Endometrial microvascular endothelial cells (primary cell): Measurements from ENCODE around the gene TEX35. TPM values are rescaled to one million over a fixed set of nuclear protein-coding genes. Genes with fewer than 3 reads are reported as not detected.

ENCODE experiments used
- in situ Hi-C: cut with HindIII; loops from 2 replicates; pipeline ENCODE4 v1.10.0; 2017; ENCODE audit warnings: low sequenced_read_pairs, low pct_unique_long_range_greater_than_20kb; ENCODE audit errors: inconsistent ontology term
- total RNA-seq: library from RNA; depleted of rRNA; stranded (reverse); fragments of >200 nt; gene quantifications from one replicate; pipeline ENCODE4 v1.2.3, GENCODE V29; 2015; ENCODE audit errors: inconsistent ontology term

Gene TEX35
- total RNA-seq, 1 donor from 2014 or later, result not detected

- in situ Hi-C loops, result no loop called here
Measured at GRCh38 chr1:178509414-178510007, 3.4 kb upstream of the TEX35 start.

- in situ Hi-C loops, result no loop called here
Measured at GRCh38 chr1:178510155-178510554, 2.8 kb upstream of the TEX35 start.

DNA sequence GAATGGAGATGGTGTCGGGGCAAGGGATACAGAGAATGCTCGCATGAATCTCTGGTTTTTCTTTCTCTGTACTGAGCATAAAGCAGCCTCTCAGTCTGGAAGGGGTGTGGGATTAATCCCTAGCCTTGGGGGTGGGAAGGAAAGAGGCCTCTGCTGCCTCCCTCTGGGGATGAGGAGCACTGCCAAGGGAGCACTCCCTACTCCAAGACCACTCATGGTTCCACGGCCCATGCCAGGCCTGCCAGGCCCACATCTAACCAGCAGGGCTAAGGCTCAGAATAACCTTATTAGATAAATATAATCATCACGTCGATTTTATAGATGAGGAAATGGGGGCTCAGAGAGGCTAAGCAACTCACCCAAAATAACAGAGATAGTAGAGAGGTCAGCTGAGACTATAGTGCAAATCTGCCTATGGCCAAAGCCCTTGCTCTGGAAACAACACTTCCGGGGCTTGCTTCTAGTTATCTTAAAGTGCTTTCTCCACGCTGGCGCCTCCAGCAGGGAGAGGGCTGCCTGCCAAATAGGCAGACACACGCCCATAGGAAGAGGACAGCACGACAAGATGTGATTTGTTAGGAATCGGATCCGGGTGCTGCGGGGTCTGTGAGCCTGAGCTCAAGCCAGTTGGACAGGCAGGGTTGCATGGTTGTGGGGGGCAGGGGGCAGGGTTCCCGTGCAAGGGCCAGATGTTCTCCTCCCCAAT is 522 bp downstream of the TEX35 start:
- in situ Hi-C loops, result no loop called here

- in situ Hi-C loops, result no loop called here
Measured at GRCh38 chr1:178516110-178516509, 3.2 kb downstream of the TEX35 start.

DNA sequence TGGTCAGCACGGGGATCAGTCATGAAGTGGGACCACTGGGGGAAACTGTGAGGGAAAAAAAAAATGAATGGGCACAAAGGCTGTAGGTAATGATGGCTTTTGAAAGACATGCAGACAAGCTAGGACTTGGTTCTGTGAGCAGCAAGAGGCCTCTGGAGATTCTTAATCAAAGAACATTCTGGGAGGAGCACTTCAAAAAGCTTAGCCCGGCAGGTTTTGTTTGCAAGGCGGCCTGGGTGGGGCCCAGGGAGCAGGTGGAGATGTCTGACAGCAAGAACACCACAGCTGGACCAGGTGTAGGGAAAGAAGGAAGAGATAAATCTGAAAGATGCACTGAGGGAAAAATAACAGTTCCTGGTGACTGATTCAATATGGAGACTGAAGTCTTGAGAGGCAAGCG is 6.0 kb downstream of the TEX35 start:
- in situ Hi-C loops, result no loop called here

DNA sequence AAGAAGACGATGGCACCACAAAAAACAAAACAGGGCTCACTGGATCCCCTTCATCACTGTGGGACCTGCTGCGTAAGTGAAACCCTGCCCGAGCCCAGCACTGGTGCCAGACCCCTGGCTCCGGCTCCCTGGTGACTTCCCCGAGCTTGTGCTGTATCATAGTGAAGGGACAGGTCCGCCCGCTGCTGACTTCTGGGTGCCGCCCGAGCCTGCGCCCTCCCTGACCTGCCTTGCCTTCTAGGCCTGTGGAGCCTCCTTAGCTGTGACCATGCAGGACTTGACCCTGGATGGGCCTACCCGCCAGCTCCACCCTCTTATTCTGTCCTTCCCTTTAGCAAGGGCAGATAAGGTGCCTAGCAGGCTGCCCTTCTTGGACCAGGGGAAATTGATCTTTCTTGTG is 7.9 kb downstream of the TEX35 start:
- in situ Hi-C loops, result no loop called here

DNA sequence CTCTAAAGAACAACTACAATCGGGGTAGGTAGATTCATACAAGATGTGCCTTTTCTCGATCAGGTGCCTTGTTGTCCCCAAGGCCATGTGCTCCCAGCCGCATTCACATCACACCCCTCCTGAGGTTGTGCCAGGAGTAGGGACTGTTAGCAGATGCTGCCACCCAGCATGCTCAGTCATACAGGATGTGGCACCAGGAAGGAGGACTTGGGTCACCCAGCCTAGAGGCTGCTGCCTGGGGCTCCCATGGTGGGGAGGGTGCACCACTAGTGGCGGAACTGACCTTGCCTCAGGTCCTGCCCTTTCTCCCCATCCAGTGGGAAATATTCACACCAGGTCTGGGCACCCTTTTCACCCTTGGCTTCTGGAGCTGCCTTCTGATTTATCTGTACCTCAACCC is 8.3 kb downstream of the TEX35 start:
- in situ Hi-C loops, result no loop called here

- in situ Hi-C loops, result no loop called here
Measured at GRCh38 chr1:178527117-178527516, 14.2 kb downstream of the TEX35 start.

DNA sequence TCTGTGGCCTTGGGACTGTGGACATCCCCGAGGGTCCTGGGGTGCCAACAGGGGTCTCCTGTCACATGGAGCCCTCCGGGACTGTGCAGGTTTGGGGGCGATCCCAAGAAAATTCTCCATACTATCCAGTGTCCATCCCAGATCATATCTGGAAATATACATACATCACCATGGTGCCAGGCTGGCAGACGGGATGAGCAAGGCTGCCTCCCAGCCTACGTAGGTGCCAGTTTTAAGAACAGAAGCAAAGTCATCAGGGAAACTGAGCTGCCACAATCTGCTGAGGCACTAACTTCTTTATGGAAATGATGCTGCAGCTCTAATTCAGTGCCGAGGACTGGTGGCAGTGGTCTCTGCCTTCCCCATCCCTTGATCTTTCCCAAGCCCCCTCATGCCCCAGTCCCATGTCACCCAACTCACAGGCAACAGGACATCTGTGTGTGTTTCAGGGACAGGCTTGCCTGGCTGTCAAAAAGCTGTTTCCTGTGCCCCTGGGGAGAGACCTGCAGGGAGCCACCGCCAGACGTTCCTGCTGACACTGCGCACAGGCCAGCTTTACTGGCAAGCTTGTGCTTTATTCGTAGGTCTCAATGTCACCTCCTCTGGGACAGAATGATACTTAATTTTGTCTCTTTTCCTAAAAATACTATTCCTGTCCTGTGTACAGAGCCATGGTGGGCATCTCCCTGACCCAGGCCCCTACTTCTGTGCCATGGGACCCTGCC is 15.5 kb downstream of the TEX35 start:
- in situ Hi-C loops, result no loop called here

GRCh38 chr1:178528953-178529335 is 16.0 kb downstream of the TEX35 start:
- in situ Hi-C loops, result no loop called here

DNA sequence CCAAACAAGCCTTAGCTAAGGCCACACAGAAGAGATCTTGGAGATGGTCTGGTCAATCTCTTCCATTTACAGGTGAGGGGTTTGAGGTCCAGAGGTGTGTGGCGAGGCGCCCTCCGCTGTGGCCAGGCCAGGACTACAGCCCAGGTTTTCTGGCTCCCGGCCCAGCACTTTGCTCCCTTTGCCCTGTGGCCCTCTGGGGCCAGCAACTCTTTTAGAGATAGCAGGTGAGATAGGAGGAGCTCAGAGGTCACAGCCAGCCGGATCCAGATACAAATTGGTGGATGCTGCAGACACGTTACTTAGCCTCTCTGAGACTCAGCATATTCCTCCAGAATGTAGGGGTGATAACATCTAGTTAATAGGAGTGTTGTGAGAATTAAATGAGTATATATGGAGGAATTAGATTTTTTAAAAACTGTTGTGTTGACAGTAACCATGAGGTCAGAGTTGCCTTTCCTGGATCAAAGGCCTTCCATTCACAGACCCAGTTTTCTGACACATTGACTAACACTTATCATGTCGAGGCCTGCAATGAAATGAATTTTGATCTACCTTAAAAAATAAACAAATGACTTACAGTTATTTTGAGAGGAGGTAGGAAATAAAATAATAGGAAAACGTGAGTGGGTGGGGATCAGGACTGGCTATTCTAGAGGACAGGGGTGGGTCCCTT is 16.6 kb downstream of the TEX35 start:
- in situ Hi-C loops, result no loop called here

DNA sequence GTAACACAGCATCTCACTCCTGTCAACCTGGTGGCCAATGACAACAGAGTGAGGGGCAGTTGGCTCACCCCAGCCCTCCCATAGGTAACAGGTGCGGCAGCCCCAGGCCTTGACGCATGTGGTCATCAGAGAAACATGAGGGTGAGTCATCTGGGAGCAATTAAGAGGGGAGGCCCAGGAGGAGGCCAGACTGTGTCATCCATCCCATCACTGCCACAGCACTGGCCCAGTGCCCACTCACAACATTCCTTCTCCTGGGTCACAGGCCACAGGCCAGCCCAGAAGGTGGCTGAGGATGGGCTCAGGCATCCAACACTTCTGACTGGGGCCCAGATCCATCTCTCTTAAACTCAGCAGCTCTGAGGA is 17.1 kb downstream of the TEX35 start:
- in situ Hi-C loops, result no loop called here

DNA sequence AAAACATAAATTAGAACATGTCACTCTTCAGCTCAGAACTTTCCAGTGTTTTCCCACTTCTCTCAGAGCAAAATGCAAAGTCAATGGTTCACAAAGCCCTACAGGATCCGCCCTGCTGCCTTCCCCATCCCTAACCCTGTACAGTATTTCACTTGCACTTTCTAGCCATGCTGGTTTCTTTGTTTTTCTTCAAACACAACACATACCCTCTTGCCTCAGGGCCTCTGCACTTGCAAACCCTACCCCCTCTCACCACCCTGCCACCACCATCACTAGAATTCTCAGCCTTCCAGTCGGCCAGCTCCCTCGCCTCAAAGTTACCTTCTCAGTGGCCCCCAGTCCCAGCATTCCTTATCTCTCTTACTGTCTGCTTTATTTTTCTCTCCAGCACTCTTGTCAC is 17.6 kb downstream of the TEX35 start:
- in situ Hi-C loops, result no loop called here

- in situ Hi-C loops, result no loop called here
Measured at GRCh38 chr1:178531887-178532286, 19.0 kb downstream of the TEX35 start.

- in situ Hi-C loops, result no loop called here
Measured at GRCh38 chr1:178532392-178532791, 19.5 kb downstream of the TEX35 start.

DNA sequence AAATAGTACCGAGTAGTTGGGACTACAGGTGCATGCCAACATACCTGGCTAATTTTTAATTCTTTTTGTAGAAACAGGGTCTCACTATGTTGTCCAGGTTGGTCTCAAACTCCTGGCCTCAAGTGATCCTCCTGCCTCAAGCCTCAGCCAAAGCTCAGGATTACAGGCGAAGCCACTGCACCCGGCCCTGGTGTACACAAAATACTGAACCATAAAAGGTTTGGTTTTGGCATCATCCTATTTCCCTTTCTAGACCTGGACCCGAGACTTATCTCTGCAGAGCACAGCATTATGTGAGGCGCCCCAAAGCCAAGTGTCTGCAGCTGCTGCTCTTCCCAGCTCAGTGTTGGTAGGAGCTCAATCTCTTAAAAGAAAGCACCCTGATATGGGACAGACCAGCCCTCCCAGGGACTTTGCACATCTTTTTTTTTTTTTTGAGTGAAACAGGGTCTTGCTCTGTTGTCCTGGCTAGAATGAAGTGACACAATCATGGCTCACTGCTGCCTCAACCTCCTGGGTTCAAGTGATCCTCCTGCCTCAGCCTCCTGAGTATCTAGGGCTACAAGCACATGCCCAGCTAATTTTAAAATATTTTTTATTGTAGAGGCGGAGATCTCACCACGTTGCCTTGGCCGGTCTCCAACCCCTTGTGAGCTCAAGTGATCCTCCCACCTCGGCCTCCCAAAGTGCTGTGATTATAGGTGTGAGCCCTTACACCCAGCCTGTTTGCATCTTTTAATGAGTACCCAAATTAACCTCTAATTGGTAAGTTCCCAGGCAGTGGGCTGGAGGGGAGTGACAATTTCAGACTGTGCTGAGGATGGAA is 20.4 kb downstream of the TEX35 start:
- in situ Hi-C loops, result no loop called here

DNA sequence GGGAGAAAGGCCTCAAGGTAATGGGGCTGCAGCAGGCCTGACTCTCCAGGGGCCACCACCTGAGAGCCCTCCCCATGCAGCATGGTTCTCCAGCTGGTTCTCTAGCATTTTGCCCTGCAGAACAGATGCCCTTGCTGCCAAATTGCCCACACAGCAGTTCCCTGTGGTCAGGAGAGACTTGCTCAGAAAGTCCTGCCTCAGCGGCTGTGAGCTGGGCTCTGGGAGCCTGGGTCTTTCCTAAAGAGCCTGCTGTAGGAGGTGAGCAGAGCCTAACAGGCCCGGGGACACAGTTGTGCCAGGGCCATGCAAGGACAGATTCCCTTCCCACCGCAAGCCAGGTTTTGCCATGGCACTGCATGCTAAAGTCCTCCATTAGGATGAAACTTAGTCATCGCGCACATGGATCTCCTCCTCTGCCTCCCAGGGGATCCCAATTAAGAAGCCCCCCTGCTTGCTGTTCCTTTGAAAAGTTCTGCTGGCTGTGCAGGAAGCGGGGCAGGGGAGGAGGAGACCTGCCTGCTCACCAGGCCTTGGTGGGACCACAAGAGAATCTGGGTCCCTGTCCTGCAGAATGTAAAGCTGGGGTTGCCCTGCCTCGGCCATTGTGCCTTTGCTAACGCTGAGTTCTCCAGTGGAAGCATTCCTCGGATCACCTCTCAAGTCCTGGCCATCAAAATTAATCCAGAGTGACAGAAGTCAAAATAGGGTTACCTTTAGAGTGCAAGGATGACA is 21.4 kb downstream of the TEX35 start:
- in situ Hi-C loops, result no loop called here

DNA sequence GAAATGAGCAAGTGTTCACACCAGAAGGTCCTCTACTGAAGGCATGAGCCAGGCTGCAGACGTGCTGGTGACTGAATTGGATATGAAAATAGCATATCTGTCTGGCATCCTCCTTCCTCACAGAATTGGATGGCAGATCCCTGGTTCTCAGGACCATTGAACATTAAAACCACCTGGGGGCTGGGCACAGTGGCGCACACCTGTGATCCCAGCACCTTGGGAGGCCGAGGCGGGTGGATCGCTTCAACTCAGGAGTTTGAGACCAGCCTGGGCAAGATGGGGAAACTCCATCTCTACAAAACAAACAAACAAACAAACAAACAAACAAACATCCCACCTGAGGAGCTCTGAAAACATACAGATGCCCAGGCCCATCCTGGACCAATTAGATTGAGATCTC is 23.4 kb downstream of the TEX35 start:
- in situ Hi-C loops, result no loop called here
